Glutamatergic neuron (in vitro differentiated cells): ENCODE data around the gene SMARCB1. TPM values are rescaled to one million over a fixed set of nuclear protein-coding genes. Genes with fewer than 3 reads are reported as not detected.

Experiments
- DNase-seq: peaks from one replicate; pipeline ENCODE4 v3.0.0; 2022
- H3K27ac Mint-ChIP-seq: one replicate; pipeline ENCODE4 v1.8.0; 2020; ENCODE audit warnings: mild to moderate bottlenecking, mixed read lengths, inconsistent platforms; ENCODE audit not compliant: unreplicated experiment
- H3K27me3 Mint-ChIP-seq: one replicate; pipeline ENCODE4 v1.8.0; 2020; ENCODE audit warnings: mild to moderate bottlenecking, moderate library complexity, mixed read lengths, inconsistent platforms; ENCODE audit not compliant: unreplicated experiment
- H3K36me3 Mint-ChIP-seq: one replicate; pipeline ENCODE4 v1.8.0; 2020; ENCODE audit warnings: mild to moderate bottlenecking, mixed read lengths, inconsistent platforms; ENCODE audit not compliant: unreplicated experiment
- H3K4me1 Mint-ChIP-seq: one replicate; pipeline ENCODE4 v1.8.0; 2020; ENCODE audit warnings: mild to moderate bottlenecking, low read depth, mixed read lengths, inconsistent platforms; ENCODE audit not compliant: unreplicated experiment
- H3K4me3 Mint-ChIP-seq: one replicate; pipeline ENCODE4 v1.8.0; 2020; ENCODE audit warnings: mild to moderate bottlenecking, mixed read lengths, inconsistent platforms; ENCODE audit not compliant: unreplicated experiment
- H3K9me3 Mint-ChIP-seq: one replicate; pipeline ENCODE4 v1.8.0; 2020; ENCODE audit warnings: mild to moderate bottlenecking, moderate library complexity, mixed read lengths, inconsistent platforms; ENCODE audit not compliant: unreplicated experiment
- total RNA-seq: library from RNA; stranded (reverse); fragmentation: NEBNext Ultra II Directional; extraction: Animal tissue kit (Norgen Biotek cat#: 25700); gene quantifications from one replicate; pipeline ENCODE4 v1.2.1, GENCODE V29; 2021; ENCODE audit not compliant: unreplicated experiment
- TF ChIP-seq, protein P1 (sequence below): fragments of 200-600 bp; sonication (generic); IDR thresholded peaks from one replicate; pipeline ENCODE4 v1.5.0; 2021; ENCODE audit not compliant: partially characterized antibody, unreplicated experiment

SMARCB1 gene
- total RNA-seq, 1 donor from 2014 or later = 227 TPM

DNA sequence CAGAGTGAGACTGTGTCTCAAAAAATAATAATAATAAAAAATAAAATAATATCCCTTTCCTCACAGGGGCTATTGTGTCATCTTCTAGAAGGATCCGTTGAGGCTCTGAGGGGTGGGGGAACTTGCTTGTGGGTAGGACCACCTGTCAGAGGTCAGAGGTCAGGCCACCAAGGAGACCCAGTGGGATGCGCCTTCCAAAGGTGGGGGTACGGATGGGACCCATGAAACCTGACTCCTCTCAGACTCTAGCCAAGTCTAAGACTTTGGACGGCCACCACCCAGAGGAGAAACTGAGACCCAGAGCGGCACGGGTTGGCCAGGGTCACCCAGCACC lies 14.5 kb upstream of the SMARCB1 start:
- H3K4me3 Mint-ChIP-seq = peak overlapping the region; percentile 76
- peaks cover 15% of the 10 kb centered on the region for H3K27me3 Mint-ChIP-seq
- H3K9me3 Mint-ChIP-seq = peaks cover 7% of the 10 kb centered on the region
- no peak for DNase-seq
- TF ChIP-seq, protein P1, sequence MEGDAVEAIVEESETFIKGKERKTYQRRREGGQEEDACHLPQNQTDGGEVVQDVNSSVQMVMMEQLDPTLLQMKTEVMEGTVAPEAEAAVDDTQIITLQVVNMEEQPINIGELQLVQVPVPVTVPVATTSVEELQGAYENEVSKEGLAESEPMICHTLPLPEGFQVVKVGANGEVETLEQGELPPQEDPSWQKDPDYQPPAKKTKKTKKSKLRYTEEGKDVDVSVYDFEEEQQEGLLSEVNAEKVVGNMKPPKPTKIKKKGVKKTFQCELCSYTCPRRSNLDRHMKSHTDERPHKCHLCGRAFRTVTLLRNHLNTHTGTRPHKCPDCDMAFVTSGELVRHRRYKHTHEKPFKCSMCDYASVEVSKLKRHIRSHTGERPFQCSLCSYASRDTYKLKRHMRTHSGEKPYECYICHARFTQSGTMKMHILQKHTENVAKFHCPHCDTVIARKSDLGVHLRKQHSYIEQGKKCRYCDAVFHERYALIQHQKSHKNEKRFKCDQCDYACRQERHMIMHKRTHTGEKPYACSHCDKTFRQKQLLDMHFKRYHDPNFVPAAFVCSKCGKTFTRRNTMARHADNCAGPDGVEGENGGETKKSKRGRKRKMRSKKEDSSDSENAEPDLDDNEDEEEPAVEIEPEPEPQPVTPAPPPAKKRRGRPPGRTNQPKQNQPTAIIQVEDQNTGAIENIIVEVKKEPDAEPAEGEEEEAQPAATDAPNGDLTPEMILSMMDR = no peak
- peaks cover 10% of the 10 kb centered on the region for H3K4me1 Mint-ChIP-seq
- peak overlapping the region; percentile 89 for H3K27ac Mint-ChIP-seq
- H3K36me3 Mint-ChIP-seq = no peaks in the 10 kb centered on the region

DNA sequence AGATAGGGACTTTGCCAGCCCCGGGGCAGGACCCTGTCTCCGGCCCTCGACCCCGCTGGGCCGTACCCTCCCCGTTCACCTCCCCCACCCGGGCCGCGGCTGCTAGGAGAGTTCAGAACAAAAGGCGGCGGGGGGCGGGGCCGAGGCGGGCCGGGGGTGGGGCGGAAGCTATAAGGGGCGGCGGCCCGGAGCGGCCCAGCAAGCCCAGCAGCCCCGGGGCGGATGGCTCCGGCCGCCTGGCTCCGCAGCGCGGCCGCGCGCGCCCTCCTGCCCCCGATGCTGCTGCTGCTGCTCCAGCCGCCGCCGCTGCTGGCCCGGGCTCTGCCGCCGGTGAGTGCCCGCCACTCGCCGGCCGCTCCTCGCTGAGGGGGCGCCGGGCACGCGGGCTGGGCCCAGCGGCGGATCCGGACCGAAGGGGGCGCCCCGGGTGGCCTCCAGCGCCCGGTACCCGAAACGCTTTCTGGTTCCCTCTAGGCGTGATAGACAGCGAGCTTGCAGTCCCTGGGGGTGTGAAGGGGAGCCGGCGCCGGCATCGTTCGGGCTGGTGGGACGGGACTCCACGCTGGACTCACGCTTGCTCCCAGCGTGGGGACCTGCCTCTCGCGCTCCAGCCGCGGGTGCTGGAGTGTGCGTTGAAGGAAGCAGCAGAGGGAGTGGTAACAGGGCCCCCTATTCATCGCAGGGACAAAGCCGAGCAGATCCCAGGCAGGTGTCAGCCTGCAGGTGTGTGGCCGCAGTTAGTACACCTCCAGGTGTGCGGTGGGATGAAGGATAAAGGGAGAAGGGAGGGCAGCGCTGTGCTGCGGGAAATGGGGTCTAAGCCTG lies 13.9 kb upstream of the SMARCB1 start, which contains the start of gene MMP11:
Gene MMP11, plus strand, starts transcription at position 201 of the 825 bp plus-strand sequence. Its CDS starts 22 bp downstream, at position 223.
- H3K27ac Mint-ChIP-seq = peak within 1 kb of the TSS; percentile 89

DNA sequence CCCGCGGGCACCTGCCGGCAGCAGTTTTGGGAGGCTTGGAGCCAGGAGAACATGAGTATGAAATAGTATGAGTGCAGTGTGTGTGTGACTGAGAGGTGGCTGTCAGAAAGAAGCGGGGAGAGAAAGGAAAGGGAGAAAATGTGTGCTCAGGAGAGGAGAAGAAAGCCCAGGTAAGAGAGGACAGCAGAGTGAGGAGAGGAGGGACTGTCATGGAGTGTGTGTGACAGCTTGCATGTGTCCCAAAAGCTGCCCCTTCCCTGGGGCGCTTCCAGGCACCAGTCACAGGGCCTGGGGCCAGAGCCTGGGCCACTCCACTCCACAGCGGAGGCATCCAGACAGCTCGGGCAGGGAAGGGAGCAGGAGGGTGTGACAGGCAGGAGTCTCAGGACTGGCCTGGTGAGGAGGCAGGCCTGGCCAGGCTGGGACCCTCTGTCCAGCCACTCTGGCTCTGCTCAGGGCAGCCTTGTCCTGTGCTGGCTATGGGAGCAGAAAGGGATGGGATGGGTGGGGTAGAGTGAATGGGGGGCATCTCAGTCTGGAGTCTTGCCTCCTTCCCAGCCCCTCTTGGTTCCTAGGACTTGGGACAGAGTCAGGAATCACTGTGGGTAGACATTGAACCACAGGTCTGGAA lies 13.2 kb upstream of the SMARCB1 start:
- H3K4me3 Mint-ChIP-seq = peak overlapping the region; percentile 95
- H3K36me3 Mint-ChIP-seq = no peaks in the 10 kb centered on the region
- peak overlapping the region; percentile 84 for H3K27ac Mint-ChIP-seq
- H3K27me3 Mint-ChIP-seq = peaks cover 18% of the 10 kb centered on the region
- no peak for DNase-seq
- peaks cover 10% of the 10 kb centered on the region for H3K4me1 Mint-ChIP-seq
- H3K9me3 Mint-ChIP-seq = peaks cover 7% of the 10 kb centered on the region
- TF ChIP-seq, protein P1 = no peak

More for the DNA sequence above, 13.9 kb upstream of the SMARCB1 start, which contains the start of gene MMP11:
- peaks cover 18% of the 10 kb centered on the region for H3K27me3 Mint-ChIP-seq
- H3K4me1 Mint-ChIP-seq = peaks cover 10% of the 10 kb centered on the region
- TF ChIP-seq, protein P1 = no peak
- peak; percentile 82 for DNase-seq
- H3K36me3 Mint-ChIP-seq = no peaks in the 10 kb centered on the region
- peak within 1 kb of the TSS; percentile 95 for H3K4me3 Mint-ChIP-seq
- H3K9me3 Mint-ChIP-seq = peaks cover 7% of the 10 kb centered on the region

DNA sequence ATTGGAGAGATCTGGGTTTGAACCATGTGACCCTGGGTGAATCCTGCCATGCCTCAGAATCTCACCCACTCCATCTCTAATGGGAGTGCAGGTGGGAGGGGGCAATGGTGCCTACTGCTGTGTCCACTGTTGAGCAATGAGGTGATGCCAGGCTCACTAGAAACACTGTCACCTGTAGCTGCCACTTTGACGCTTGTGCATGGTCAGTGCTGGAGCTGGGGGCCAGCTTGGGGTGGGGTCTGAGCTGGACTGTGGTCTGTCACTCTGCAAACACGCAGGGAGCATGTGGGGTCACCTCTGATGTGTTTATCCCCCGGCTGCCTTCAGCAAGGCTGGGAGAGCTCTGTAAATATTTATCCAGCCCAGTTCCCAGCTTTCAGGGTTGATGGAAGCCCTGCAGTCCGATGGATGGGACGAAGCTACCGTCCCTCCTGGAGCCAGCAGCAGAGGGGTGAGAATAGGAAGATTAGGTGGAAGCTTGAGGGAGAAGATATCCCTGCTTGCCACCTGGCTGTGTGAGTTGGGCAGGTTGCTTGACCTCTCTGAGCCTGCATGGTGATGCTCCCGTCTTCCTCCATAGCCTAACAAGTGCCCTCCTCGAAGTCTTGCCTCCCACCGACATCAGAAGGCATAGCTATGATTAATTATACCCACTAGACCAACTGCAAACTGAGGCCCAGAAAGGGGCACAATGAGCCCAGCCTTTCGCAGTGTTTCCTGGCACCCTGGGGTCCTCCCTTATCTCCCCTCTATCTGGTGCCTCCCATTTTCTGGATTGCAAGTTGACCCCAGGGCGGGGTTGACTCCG lies 12.4 kb upstream of the SMARCB1 start:
- H3K4me3 Mint-ChIP-seq = peak overlapping the region; percentile 95
- H3K27me3 Mint-ChIP-seq = peaks cover 18% of the 10 kb centered on the region
- peaks cover 10% of the 10 kb centered on the region for H3K4me1 Mint-ChIP-seq
- peaks cover 7% of the 10 kb centered on the region for H3K9me3 Mint-ChIP-seq
- DNase-seq = no peak
- no peak overlapping the region for H3K27ac Mint-ChIP-seq
- no peaks in the 10 kb centered on the region for H3K36me3 Mint-ChIP-seq
- TF ChIP-seq, protein P1 = no peak
